Islet precursor cell (in vitro differentiated cells): ENCODE results near the gene HIVEP2.

Experiments
- DNase-seq: peaks from one replicate; pipeline ENCODE4 v3.0.0-alpha.2; 2018

Gene HIVEP2

GRCh38 chr6:142810952-142811514, 133.9 kb downstream of the HIVEP2 start:
- no peak for DNase-seq

GRCh38 chr6:142809947-142810346, 135.0 kb downstream of the HIVEP2 start:
- DNase-seq, result no peak

- DNase-seq, result no peak
These were observed 136.4 kb downstream of the HIVEP2 start for GRCh38 chr6:142808405-142809061.

- no peak for DNase-seq
These were observed 139.9 kb downstream of the HIVEP2 start for GRCh38 chr6:142805042-142805441.

GRCh38 chr6:142804490-142804889, 140.5 kb downstream of the HIVEP2 start:
- DNase-seq, result no peak

GRCh38 chr6:142803495-142804058, 141.4 kb downstream of the HIVEP2 start:
- DNase-seq, result no peak

GRCh38 chr6:142803032-142803431, 141.9 kb downstream of the HIVEP2 start:
- no peak for DNase-seq

- peak; percentile 88 for DNase-seq
These were observed 142.9 kb downstream of the HIVEP2 start for GRCh38 chr6:142802124-142802523.

GRCh38 chr6:142800240-142800639, 144.7 kb downstream of the HIVEP2 start:
- DNase-seq, result no peak

- no peak for DNase-seq
These were observed 145.3 kb downstream of the HIVEP2 start for GRCh38 chr6:142799639-142800038.

- DNase-seq, result no peak
These were observed 147.8 kb downstream of the HIVEP2 start for GRCh38 chr6:142797159-142797558.

- no peak for DNase-seq
These were observed 148.4 kb downstream of the HIVEP2 start for GRCh38 chr6:142796571-142796970.

GRCh38 chr6:142796024-142796423, 149.0 kb downstream of the HIVEP2 start:
- DNase-seq, result no peak

- DNase-seq, result no peak
These were observed 150.6 kb downstream of the HIVEP2 start for GRCh38 chr6:142794424-142794823.

GRCh38 chr6:142790257-142790656, 154.7 kb downstream of the HIVEP2 start:
- no peak for DNase-seq

GRCh38 chr6:142787422-142787821, 157.6 kb downstream of the HIVEP2 start:
- DNase-seq, result no peak

GRCh38 chr6:142786476-142786875, 158.5 kb downstream of the HIVEP2 start:
- no peak for DNase-seq

- DNase-seq, result no peak
These were observed 160.6 kb downstream of the HIVEP2 start for GRCh38 chr6:142784344-142784743.

- no peak for DNase-seq
These were observed 161.5 kb downstream of the HIVEP2 start for GRCh38 chr6:142783499-142783898.

GRCh38 chr6:142781129-142781528, 163.8 kb downstream of the HIVEP2 start:
- no peak for DNase-seq

- DNase-seq, result no peak
These were observed 170.9 kb downstream of the HIVEP2 start for GRCh38 chr6:142773859-142774648.

GRCh38 chr6:142773324-142773723, 171.7 kb downstream of the HIVEP2 start:
- DNase-seq, result no peak

- no peak for DNase-seq
These were observed 173.8 kb downstream of the HIVEP2 start for GRCh38 chr6:142771162-142771561.

GRCh38 chr6:142765306-142765705, 179.7 kb downstream of the HIVEP2 start:
- no peak for DNase-seq
